ENCODE data around the gene NDE1. TPM values are rescaled to one million over a fixed set of nuclear protein-coding genes. Genes with fewer than 3 reads are reported as not detected.
A peak's percentile ranks its signal among the peaks of the same experiment; 100 is the strongest.

The NDE1 gene
- total and polyA plus RNA-seq, 9 of the 15 experiments (the other 6 are each of a cell fraction or from before 2014, with no cell fraction given): 3.1 to 59.9 (median 30.0) TPM

DNA sequence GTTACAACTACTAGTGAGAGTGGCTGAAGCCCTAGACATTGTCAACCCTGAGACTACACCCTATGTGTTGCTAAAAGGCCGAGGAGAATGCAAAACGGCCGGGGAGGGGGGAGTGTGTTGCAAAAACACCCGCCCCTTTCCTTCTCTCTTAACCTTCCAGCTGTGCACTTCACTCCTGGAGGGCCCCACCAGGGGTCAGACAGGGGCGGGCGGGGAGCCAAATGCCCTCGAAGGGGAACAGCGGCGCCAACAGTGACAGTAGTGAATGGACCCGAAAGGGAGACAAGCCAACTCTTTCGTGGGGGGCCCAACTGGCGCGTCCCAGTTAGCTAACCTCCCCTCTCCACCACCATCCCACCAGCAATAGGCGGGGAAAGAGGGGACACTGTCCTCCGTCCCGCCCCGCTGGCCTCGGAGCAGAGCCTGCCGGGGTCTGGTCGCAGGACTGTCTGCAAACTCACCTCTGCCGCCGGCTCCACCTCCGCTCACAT, 7.4 kb upstream of the NDE1 start (continued):
- TF ChIP-seq NUFIP1 (IDR thresholded peaks at IDR 0.05; ENCODE audit: partially characterized antibody): no peak
- peak; percentile 88 for TF ChIP-seq POLR2G (IDR thresholded peaks at IDR 0.05; ENCODE audit: low read depth, low read length)
- TF ChIP-seq NCOR1 (IDR thresholded peaks at IDR 0.05): peak; percentile 77
- TF ChIP-seq NCOA2 (IDR thresholded peaks at IDR 0.05; ENCODE audit: partially characterized antibody in 2 of 2): no peak
- no peak for TF ChIP-seq RBM14 (IDR thresholded peaks at IDR 0.05; ENCODE audit: borderline replicate concordance, insufficient read depth, low read depth, low read length)
- TF ChIP-seq ZNF384 (IDR thresholded peaks at IDR 0.05; ENCODE audit: low read depth, low read length): 0 out of 2 replicates have a peak, but pooled peaks have one; percentile 43
- TF ChIP-seq, protein P1, sequence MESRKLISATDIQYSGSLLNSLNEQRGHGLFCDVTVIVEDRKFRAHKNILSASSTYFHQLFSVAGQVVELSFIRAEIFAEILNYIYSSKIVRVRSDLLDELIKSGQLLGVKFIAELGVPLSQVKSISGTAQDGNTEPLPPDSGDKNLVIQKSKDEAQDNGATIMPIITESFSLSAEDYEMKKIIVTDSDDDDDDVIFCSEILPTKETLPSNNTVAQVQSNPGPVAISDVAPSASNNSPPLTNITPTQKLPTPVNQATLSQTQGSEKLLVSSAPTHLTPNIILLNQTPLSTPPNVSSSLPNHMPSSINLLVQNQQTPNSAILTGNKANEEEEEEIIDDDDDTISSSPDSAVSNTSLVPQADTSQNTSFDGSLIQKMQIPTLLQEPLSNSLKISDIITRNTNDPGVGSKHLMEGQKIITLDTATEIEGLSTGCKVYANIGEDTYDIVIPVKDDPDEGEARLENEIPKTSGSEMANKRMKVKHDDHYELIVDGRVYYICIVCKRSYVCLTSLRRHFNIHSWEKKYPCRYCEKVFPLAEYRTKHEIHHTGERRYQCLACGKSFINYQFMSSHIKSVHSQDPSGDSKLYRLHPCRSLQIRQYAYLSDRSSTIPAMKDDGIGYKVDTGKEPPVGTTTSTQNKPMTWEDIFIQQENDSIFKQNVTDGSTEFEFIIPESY (CRISPR knock-in tag; IDR thresholded peaks at IDR 0.05): no peak; the same call in 1 of the 2 replicates
- TF ChIP-seq ZFX (CRISPR knock-in tag; IDR thresholded peaks at IDR 0.05): peak; percentile 62
- peak; percentile 73 for TF ChIP-seq PCBP1 (IDR thresholded peaks at IDR 0.05; ENCODE audit: low read depth, low read length, poor library complexity, severe bottlenecking)
- TF ChIP-seq, protein P2, sequence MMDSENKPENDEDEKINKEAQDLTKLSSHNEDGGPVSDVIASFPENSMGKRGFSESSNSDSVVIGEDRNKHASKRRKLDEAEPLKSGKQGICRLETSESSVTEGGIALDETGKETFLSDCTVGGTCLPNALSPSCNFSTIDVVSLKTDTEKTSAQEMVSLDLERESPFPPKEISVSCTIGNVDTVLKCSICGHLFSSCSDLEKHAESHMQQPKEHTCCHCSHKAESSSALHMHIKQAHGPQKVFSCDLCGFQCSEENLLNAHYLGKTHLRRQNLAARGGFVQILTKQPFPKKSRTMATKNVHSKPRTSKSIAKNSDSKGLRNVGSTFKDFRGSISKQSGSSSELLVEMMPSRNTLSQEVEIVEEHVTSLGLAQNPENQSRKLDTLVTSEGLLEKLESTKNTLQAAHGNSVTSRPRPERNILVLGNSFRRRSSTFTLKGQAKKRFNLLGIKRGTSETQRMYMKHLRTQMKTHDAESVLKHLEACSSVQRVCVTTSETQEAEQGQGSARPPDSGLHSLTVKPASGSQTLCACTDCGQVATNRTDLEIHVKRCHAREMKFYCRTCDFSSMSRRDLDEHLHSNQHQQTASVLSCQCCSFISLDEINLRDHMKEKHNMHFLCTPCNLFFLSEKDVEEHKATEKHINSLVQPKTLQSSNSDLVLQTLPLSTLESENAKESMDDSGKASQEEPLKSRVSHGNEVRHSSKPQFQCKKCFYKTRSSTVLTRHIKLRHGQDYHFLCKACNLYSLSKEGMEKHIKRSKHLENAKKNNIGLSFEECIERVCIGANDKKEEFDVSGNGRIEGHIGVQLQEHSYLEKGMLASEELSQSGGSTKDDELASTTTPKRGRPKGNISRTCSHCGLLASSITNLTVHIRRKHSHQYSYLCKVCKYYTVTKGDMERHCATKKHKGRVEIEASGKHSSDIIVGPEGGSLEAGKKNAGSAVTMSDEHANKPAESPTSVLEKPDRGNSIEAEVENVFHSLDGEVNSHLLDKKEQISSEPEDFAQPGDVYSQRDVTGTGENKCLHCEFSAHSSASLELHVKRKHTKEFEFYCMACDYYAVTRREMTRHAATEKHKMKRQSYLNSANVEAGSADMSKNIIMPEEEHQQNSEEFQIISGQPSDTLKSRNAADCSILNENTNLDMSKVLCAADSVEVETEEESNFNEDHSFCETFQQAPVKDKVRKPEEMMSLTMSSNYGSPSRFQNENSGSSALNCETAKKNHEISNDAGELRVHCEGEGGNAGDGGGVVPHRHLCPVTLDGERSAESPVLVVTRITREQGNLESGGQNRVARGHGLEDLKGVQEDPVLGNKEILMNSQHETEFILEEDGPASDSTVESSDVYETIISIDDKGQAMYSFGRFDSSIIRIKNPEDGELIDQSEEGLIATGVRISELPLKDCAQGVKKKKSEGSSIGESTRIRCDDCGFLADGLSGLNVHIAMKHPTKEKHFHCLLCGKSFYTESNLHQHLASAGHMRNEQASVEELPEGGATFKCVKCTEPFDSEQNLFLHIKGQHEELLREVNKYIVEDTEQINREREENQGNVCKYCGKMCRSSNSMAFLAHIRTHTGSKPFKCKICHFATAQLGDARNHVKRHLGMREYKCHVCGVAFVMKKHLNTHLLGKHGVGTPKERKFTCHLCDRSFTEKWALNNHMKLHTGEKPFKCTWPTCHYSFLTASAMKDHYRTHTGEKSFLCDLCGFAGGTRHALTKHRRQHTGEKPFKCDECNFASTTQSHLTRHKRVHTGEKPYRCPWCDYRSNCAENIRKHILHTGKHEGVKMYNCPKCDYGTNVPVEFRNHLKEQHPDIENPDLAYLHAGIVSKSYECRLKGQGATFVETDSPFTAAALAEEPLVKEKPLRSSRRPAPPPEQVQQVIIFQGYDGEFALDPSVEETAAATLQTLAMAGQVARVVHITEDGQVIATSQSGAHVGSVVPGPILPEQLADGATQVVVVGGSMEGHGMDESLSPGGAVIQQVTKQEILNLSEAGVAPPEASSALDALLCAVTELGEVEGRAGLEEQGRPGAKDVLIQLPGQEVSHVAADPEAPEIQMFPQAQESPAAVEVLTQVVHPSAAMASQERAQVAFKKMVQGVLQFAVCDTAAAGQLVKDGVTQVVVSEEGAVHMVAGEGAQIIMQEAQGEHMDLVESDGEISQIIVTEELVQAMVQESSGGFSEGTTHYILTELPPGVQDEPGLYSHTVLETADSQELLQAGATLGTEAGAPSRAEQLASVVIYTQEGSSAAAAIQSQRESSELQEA (IDR thresholded peaks at IDR 0.05; ENCODE audit: low read depth): no peak
- TF ChIP-seq TEAD4 (IDR thresholded peaks at IDR 0.05; ENCODE audit: low read length): no peak
- TF ChIP-seq TEAD4 (CRISPR knock-in tag; IDR thresholded peaks at IDR 0.05; ENCODE audit: borderline replicate concordance): no peak
- TF ChIP-seq PHF20 (IDR thresholded peaks at IDR 0.05; ENCODE audit: partially characterized antibody): no peak
- peak; percentile 75; the same call in 1 of the 2 replicates for TF ChIP-seq C11orf30 (IDR thresholded peaks at IDR 0.05; ENCODE audit: low read depth)
- TF ChIP-seq TEAD1 (CRISPR knock-in tag; IDR thresholded peaks at IDR 0.05): peak in 1 of 2 experiments; percentile 84; a peak in 2 of 4 replicates
